ENCODE measurements around the gene RWDD2A.

DNA sequence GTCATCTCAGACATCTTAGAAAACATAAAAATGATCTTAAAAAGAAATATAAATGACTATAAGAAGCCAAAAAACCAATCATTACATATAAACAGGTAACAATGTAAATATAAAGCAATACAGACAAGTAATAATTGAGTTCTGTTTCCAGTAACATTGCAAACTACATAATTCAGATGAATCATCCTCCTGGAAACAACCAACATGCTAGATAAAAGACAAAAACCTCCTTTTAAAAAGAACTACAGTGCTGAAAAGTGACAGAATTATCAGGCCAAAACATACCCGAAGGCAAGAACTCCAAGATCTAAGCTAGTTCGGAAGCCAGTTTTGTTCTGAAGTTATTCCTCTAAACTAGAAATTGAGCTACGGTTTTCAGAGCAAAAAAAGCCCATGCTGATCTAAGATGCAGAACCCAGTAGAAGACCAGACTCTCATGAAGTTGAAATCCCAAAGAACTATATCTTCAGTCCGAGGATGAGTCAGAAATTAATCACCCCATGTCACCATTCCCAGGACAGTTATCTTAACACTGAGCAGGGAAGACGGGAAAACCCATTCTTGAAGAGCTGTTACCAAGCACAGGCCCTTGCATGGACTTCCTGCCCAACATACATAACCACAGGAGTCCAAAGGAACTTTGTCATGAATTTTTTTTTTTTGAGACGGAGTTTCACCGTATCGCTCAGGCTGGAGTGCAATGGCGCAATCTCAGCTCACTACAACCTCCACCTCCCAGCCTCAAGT lies 9.9 kb upstream of the RWDD2A start:
- TF ChIP-seq, protein P1, sequence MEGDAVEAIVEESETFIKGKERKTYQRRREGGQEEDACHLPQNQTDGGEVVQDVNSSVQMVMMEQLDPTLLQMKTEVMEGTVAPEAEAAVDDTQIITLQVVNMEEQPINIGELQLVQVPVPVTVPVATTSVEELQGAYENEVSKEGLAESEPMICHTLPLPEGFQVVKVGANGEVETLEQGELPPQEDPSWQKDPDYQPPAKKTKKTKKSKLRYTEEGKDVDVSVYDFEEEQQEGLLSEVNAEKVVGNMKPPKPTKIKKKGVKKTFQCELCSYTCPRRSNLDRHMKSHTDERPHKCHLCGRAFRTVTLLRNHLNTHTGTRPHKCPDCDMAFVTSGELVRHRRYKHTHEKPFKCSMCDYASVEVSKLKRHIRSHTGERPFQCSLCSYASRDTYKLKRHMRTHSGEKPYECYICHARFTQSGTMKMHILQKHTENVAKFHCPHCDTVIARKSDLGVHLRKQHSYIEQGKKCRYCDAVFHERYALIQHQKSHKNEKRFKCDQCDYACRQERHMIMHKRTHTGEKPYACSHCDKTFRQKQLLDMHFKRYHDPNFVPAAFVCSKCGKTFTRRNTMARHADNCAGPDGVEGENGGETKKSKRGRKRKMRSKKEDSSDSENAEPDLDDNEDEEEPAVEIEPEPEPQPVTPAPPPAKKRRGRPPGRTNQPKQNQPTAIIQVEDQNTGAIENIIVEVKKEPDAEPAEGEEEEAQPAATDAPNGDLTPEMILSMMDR (IDR thresholded peaks at IDR 0.05; ENCODE audit: insufficient read depth, low read length, poor library complexity, severe bottlenecking), result no peak
- no peak for TF ChIP-seq EZH2phosphoT487 (conservative IDR thresholded peaks at IDR 0.05; ENCODE audit: low read length)

Data from SU-DHL-6 (cell line).